ENCODE results near the gene CDCP1.

The CDCP1 gene

DNA sequence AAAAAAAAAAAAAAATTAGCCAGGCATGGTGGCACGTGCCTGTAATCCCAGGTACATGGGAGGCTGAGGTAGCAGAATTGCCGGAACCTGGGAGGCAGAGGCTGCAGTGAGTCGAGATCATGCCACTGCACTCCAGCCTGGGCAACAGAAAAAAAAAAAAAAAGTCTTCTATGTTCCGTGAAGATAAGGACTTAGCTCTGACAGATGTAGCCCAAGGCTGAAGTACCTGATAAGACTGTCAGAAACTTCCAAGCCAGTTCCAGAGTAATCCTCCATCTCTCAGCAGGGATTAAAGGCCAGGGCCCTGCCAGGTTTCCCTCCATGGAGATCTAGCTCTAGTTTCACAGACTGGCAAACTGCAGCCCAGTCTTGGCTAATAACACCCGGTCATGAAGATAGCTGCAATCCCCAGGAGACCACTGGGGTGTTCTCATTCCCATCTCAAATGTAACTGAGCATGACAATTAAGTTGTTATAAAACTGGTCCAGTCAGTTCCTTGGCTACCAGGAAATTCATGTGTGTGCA, 8.5 kb downstream of the CDCP1 start:
- no peak for DNase-seq (ENCODE audit: low read depth, low spot score)

DNA sequence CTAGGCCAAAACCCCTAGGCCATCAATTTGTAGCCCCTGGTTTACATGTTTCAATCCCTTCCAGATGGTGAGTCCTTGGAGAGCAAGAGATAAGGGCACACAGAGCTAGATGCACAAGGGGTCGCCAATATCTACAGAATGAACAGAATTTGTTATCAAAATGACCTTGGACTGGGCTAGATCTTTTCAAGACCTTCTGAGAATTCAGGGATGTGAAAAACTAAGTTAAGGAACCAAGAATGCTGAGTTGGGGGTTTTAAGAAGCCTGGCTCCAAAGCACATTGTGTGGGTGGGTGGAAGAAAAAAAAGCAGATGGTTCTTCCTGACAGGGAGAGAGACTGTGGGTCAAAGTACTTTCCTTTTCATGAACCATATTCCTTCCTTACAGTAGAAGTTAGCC, 10.2 kb downstream of the CDCP1 start:
- no peak for DNase-seq (ENCODE audit: low read depth, low spot score)

DNA sequence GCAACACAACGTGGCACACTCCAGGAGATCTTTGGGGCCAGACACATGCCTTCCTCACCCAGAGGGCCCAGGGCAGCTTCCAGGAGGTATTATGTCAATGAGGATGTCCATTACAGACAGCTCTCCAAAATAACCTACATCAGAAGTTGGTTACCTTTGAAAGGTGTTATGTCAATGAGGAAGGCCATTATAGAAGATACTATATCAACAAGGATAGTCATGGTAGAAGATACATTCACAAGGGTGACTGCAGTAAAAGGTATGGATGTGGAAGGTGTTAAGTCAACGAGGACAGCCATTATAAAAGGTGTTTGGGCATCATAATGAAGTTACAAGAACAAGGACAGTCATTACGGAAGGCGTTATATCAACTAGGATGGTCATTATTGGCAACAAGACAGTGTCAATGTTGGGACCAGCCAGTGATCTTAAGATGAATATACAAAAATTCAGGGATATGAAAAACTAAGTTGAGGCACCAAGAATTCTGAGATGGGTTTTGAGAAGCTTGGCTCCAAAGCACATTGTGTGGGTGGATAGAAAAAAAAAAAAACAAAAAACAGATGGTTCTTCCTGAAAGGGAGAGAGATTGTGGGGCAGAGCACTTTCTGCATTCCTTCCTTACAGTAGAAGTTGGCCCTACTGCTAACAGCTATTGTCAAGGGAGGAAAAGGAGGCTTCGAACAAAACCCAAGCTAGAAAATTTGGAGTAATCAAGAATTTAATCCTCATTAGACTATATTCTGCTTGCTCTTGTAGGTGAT, 11.2 kb downstream of the CDCP1 start:
- no peak for DNase-seq (ENCODE audit: low read depth, low spot score)

DNA sequence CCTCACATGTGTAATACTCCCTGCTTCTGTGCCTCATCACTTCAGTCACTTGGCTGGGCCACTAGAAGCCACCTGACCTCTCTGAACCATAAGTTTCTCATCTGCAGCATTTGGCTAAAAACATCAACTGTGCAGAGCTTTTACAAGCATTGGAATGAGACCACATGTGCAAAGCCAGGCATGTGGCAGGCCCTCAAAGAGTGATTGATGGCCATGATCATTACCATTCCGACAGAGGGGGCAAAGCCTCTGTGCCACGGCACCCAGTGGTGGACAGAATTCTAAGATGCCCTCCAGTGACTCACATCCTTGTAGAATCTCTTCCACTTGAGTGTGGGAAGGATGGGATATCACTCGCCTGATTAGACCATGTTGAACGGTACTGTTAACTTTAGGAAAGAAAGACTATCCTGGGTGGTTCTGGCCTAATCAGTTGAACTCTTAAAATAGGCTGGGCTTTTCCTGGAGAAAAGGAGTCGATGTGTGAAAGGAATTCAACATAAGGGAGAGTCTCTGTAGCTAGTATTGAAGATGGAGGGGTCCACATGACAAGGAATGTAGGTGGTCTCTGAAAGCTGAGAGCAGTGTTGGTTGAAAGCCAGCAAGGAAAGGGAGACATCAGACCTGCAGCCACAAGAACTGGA, 13.5 kb downstream of the CDCP1 start:
- no peak for DNase-seq (ENCODE audit: low read depth, low spot score)

DNA sequence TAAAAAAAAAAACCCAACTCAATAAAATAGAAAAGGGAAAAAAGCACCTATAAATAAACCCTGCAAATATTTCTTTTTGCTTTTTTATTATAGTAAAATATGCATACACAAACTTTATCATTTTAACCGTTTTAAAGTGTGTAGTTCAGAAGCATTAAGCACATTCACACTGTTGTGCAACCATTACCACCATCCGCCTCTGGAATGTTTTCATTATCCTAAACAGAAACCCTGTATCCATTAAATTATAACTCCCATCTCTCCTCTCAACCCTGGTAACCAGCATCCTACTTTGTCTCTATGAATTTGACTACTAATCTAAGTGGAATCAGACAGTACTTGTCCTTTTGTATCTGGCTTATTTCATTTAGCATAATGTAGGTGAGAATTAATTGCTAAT, 15.0 kb downstream of the CDCP1 start:
- no peak for DNase-seq (ENCODE audit: low read depth, low spot score)

DNA sequence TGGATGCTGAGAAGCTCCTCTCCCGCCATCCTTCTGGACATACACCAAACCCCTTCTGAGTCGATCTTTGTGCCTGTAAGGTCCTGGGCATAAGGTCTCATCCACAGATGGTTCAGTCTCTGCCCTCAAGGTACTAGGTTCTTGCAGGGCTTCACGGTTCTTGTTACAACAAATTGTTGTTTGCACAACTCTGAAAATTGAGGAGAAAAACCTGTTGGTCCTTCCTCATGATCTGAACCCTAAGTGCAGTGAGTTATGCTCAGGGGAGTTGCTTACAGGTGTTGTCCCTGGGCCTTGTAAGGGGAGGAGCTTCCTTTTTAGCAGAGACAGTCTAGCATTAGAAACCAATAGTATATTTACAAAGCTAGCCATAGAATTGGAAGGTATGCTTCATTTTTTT, 15.7 kb downstream of the CDCP1 start:
- DNase-seq (ENCODE audit: low read depth, low spot score), result no peak

DNA sequence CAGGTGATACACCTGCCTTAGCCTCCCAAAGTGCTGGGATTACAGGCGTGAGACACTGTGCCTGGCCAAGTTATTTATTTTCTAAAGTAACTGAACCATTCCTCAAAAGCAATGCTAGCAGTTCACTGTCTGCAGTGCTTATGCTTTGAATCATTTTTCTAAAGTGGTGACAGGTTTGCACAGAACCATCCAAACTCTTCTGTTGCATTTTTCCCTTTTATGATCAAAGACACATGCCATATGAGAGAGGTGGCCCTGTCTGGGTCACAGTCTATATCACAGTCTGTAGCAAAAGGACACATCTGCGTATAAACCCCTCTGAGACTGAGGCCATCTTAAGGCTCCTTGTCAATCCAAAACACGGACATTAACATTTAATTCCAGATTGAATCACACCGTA, 17.2 kb downstream of the CDCP1 start:
- no peak for DNase-seq (ENCODE audit: low read depth, low spot score)

DNA sequence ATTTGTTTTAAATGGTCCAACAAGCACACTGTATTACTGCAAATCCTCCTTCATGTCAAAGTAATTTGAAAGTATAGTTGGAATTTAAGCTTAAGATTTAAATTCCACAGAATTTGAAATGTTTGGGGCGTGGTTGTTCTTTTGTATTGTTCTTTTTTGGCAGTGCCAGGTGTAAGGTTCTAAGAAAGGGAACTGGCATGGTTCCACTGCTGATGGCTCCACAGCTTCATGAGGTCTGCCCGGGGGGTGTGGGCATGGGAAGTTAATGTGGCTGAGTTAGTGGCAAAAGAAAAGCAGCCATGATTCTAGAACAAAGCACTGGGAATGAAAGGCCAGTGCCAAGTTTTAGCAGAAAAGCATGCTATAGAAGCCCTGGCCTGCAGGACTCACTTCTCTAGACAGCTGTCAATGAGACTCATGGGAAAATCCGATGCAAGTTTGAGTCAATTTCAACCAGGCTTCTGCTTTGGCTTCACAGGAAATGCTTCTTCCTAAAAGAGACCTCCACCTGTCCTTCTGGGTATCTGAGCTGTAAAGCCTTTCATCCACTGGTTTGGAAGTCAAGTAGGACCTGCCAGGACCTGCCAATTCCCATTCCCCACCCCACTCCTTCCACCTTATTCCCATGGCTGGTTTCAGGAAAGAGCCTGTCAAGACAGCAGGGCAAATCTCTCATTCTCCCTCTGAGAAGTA, 18.9 kb downstream of the CDCP1 start:
- DNase-seq (ENCODE audit: low read depth, low spot score), result no peak

DNA sequence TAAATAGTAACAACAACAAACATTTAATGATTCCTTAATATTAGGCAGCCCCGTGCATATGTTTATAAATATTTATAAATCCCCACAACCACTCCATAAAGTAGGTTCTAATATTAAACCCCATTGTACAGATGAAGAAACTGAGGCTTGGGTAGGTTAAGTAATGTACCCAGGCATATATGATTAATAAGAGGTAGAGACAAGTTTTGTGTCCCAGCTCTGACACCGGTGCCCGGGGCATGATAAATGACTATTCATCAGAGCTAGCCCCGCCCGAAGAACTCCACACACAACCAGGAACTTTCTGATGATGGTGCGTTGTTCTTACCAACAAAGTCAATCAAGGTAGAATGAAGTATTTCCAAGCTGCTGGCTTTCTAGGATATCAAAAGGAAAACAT, 19.4 kb downstream of the CDCP1 start:
- no peak for DNase-seq (ENCODE audit: low read depth, low spot score)

DNA sequence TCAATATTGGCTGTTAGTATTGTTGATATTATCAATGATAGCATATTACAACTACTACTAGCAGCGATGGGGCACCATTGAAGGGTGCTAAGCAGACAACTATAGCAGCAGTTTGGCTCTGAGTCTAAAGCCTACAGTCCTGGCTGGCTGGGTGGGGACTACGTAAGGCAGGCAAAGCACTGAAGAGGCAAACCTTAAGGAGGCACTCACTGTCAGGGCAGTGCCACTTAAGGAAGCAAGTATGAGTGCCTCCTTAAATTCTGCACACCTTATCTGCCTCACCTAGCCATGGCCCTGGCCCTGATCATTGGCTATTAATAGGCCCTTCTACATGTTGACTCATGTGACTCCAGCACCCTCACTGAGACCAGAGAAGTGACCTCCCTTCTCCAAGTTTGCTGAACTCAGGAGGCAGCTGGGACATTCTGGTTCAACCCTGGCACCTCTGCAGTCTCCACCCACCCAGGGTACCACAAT, 20.6 kb downstream of the CDCP1 start:
- no peak for DNase-seq (ENCODE audit: low read depth, low spot score)

DNA sequence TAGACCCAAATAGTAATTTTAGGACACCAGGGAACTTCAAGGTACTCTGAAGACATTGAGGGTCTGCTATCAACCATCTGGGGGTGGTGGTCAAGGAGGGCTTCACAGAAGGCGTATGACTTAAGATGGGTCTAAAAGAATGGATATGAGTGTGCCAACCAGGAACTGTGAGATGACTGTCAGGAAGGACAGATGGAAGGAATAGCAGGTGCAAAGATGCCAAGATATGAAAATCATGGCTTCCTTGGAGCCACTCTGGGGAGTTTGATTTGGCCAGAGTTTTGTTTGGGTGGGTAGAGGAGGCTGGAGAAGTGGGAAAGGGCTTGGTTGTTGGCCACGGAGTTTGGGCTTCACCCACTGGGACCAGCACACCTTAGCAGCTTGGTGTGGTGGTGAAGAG, 21.2 kb downstream of the CDCP1 start:
- DNase-seq (ENCODE audit: low read depth, low spot score), result no peak

DNA sequence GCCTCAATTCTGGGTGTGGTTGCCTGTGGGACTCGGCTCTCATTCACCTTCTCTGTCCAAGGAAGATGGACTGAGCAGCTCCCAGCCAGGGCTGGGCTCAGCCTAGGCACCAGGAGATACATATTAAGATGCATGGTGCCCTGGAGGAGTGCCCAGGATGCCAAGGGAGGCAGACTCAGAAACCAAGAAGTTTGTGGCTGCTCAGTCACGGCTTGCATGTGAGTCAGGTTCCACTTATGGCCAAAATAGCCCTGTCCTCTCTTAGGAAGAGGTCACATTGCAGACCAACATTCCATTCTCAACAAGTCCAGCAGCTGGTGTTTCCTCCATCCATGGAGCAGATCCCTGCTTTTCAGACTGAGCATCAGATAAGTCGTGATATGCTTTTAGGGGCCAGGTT, 21.8 kb downstream of the CDCP1 start:
- no peak for DNase-seq (ENCODE audit: low read depth, low spot score)

DNA sequence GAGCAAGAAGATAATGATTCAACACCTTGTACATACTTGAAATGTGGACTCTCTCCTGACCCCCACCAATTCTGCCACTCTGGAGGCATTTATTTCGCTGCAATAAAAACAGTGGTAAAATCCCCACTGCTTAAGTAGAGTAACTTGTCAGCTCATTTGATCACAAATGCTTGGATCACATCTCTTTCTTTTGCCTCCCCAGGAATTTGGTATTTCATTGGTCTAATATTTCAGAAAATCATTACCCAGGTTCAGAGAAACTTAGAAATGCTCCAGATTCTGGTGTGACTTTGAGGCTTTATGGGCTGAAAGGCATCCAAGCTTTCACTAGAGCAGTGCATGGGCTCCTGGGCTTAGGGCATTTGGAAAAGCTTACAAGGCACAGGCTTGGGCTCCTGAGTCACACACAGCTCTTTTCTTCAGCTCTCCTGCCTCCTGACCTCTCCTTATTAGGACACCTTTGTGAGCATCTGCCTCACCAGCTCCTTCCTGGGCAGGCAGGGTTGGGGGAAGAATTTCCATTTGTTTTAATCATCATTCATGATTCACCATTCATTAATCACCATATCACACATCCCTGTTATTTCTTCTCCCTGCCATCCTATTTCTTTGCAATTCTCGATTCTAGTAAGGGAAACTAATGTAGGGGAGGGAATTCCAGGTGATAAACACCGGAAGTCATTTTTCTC, 22.5 kb downstream of the CDCP1 start:
- DNase-seq (ENCODE audit: low read depth, low spot score), result no peak

DNA sequence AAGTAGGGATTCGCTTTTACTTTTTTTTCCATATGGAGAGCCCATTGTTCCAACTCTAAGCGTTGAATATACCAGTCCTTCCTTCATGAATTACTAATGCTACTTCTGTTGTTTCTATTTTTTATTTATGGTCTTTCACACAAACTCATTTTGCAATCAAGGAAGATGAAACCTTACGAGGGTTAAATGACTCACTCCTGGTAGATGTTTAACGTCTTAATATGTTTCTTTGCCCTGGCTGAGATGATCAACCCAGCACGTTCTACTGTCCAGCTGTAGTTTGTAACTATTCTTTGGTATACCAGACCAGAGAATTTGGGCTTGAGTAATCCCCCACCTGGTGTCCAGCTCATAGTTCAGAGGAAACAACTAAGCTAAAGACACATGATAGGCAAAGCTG, 23.1 kb downstream of the CDCP1 start:
- no peak for DNase-seq (ENCODE audit: low read depth, low spot score)

DNA sequence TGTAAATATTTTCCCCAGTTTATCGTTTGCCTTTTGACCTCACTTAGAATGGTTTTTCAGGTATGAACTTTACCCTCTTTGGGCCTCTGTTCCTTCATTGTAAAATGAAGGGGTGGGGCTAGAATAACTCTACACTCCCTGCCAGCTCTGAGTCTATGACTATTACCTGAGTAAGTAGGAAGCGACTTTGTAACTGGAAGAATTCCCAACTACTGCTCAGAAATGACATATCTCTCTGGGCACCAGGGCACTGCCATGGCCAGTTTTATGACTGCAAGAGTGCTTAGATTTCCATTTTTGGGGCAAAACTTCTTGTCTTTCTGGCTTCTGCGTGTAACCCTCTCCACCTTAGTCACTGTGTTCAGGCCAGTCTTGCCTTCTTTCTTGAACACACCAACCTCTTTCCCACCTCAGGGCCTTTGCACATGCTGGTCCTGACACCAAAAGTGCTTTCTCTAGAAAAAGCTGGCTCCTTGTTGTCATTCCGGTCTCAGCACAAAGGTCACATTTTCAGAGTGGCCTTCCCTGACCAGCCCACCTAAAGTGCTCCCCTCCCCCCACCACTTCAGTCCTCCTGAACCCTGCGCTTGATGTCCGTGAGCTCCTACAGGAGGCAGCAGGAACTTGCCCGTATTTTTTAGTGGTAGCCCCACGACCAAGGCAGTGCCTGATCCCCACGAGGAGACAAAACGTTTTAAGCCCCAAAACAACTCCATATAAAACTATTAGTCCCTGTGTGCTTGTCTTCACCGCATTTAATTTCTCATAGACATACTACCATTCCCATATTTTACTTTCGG, 25.6 kb downstream of the CDCP1 start:
- no peak for DNase-seq (ENCODE audit: low read depth, low spot score)

DNA sequence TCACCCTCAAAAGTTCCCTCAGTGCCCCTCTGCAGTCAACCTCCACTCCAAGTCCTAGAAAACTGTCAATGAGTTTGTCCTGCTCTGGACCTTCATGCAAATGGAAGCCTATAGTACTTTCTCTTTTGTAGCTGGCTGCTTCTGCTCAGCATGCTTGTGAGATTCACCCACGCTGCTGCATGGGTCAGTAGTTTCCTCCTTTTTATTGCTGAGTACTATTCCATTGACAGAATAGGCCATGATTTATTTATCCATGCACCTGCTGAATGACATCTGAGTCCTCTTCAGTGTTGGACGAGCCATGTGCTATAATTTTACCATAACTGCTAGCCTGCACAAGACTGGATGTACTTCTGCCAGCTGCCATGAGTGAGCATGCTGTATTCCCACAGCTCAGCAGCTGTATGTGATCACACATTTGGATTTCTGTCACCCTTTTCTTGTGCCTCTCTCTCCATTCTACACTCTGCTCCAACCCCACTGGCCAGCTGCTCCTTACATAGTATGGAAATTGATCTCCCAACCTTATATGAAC, 26.3 kb downstream of the CDCP1 start:
- DNase-seq (ENCODE audit: low read depth, low spot score), result no peak

DNA sequence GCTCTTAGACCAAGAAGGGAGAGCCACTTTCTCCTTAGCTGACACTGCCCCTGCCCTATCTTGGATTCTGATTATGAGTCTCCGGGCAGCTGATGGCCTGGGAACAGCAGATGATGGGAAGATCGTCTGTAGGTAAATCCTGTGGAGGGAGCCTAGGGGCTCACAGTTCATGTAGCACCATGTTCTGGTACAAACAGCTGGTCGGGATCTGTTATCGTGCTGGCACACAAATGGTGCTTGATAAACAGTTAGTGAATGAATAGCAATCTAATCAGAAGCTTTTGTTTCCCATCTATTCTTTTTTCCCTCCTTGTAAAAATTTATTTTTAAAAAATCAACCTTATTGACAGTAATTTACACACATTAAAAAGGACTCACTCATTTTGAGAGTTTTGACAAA, 26.8 kb downstream of the CDCP1 start:
- DNase-seq (ENCODE audit: low read depth, low spot score), result no peak

DNA sequence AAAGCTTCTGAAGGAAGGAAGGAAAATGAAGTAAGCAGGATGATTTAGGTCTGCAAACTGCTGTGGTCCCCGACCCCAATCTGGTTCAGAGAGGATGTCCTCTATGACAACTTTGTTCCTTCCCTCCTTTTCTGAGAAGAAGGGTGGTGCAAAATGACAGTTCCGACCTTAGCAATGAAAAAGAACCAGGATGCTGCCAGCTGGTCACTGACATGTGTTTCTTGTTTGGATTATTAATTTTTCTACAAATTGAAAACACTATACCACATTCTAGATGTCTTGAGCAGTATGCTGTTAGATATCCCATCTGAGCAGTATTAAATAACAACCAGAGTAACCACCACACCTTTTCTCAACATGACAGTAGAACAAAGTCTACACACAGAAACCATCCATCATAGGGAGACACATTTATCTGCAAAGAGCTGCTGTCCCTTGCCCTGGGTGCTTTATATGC, 27.5 kb downstream of the CDCP1 start:
- no peak for DNase-seq (ENCODE audit: low read depth, low spot score)

DNA sequence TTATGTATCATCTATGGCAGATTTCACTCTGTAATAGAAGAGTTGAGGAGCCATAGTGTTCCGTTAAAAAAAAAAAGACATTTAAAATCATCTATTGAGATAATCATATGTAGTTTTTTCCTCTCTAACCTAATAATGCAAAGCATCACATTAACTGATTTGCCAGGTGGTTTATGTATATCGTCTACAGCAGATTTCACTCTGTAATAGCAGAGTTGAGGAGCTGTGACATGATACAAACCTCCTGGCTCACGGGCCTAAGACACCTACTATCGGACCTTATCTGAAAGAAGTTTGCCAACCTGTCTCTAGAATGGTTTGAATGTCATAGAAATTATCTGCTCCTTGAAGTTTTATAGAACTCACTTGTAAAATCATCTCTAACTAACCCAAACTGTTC, 29.8 kb downstream of the CDCP1 start:
- DNase-seq (ENCODE audit: low read depth, low spot score), result no peak

DNA sequence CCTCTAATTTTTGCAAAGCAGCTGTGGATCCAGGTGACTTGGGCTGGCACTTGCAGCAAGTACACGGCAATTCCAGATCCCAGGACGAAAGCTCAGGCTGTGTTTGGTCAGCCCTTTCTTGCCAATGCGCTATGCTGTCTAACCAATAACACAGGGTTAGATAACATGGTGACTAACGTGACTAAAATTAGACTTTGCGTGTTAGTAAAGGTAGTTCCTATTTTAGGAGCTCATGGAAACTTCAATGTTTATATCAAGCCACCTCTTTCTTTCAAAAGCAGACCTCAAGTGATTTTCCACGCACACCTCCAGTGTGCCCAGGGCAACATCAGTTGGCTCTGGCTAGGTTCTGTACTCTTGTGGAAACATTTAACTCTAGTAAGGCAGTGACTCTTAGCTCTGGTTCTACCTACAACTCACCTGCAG, 32.5 kb downstream of the CDCP1 start:
- no peak for DNase-seq (ENCODE audit: low read depth, low spot score)

DNA sequence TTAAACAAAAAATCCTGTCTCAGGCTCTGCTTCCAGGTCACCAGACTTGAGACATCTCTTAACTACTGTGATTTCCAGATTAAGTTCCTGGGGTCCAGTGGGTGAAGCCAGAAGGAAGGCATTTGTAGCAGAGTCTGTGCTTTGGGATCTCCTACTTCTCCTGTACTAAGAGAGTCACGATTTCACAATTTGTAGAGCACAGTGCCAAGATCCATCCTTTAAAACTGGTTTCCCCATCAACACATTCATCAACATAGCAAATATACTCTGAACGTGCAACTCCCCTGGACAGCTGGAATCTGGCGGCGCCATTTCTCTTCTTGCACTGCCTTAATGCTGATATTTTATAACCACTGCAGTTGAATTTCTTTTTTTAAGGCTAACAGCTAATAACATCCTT, 33.2 kb downstream of the CDCP1 start:
- DNase-seq (ENCODE audit: low read depth, low spot score), result no peak

All from smooth muscle cell of the brain vasculature (primary cell).